HG03108 (cell line): ENCODE results near the gene CST7.
A peak's percentile ranks its signal among the peaks of the same experiment; 100 is the strongest.

Experiments
- ATAC-seq: cut with Tn5 transposase; IDR thresholded peaks from one replicate; pipeline ENCODE4 v1.9.1; 2021; ENCODE audit warnings: moderate library complexity; ENCODE audit not compliant: unreplicated experiment

Gene CST7

GRCh38 chr20:24984961-24985640, 36.0 kb downstream of the CST7 start:
- no peak for ATAC-seq

GRCh38 chr20:24985802-24986201, 36.7 kb downstream of the CST7 start:
- ATAC-seq: no peak

- ATAC-seq: no peak
These were observed 37.5 kb downstream of the CST7 start for GRCh38 chr20:24986436-24987015.

DNA sequence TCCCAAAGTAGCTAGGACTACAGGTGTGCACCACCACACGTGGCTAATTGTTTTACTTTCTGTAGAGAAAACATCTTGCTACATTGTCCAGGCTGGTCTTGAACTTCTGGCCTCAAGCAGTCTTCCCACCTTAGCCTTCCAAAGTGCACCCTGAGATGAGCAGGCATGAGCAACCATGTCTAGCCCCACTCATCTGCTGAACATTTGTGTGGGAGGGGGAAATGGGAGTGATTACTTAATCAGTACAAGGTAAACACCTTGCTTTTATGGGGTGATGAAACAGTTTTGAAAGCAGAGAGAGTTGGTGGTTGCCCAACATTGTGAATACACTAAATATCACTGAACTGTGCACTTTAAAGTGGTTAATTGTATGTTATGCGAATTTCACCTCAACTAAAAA, 38.2 kb downstream of the CST7 start:
- ATAC-seq: no peak

DNA sequence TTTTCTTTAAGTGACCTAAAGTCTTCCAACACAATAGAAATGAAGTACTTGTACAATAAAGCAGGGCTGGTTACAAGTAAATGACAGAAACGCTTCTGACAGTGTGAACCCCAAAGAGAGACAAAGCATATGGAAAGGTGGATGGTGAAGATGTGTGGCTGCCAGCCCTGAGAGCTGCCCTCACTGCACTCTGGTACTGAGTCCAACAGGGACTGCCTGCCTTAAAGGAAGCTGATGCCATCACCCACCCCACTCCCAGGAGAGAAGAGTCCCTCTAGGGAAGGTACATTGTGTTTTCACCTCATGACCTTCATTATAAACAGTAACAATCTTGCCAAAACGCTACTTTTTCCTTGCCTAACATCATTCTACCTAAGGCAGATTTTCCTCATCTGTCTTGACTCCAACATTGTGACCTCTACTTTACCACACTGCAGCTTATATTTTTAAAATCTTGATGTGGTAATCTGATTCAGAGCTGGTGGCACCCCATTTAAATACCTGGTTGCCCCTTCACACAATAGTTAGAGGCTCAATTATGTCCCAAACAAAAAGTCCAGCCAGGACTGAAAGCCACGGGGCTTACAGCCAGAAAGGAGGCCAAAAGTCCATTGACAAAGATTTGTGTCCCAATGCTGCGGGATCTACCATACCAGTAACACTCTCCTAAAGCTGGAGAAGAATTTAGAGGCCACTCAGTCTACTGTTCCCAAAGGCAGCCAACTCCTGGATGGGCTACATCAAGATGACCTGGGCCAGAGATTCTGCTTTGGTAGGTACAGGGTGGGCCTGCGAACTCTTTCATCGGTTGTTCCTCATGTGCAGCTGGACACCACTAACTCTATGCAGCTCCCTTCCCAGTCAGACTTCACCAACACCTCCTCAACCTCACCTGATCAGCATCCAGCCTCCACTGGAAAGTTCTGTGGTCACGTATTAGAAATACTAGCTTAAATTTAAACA, 39.1 kb downstream of the CST7 start:
- ATAC-seq: no peak

- ATAC-seq: no peak
These were observed 40.1 kb downstream of the CST7 start for GRCh38 chr20:24989162-24989561.

DNA sequence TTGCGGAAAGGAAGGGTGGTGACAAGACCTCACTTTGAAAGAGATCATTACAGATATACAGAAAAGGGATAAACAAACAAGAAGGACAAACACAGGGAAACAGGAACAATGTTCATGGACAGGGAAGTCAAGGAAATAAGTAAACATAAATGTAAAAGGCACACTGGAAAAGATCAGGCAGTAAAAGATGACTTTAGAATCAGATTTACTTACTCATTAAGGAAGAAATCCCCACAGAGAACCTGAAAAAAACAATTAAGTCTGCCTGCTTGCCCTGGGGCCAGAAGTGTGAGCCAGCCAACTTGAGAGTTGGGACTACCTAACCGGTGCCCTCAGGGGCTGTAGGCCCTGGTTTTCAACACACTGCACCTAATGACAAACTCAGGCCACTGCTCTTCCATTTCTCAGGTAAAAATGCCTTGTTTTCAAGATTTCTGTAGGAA, 41.8 kb downstream of the CST7 start:
- ATAC-seq: no peak

DNA sequence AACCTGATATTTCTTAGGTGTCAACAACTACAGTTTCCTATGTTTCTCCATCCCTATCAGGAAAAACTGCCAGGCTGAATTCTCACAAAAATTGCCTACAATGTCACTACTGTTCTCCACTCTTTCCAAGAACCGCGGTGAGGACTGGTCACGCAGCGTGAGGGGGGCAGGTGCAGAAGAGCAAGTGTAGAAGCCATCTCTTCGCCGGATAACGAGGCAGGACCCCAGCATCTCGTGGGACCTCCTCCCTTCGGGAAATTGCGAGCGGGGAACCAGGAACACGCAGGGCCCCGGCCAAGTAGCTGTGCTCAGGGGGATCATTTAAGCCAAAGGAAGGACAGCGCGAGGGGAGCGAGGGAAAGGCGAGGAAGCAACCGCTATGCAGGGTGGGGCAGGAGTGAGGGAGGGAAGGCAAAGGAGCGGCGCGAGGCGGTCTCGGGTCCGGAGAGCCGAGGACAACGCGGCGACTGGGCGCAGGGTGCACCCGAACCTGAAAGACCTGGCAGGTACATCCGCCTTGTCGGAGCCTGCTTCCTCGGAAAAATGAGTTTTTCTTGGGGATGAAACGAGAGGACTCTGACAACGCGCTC, 42.9 kb downstream of the CST7 start:
- ATAC-seq: peak; percentile 13

DNA sequence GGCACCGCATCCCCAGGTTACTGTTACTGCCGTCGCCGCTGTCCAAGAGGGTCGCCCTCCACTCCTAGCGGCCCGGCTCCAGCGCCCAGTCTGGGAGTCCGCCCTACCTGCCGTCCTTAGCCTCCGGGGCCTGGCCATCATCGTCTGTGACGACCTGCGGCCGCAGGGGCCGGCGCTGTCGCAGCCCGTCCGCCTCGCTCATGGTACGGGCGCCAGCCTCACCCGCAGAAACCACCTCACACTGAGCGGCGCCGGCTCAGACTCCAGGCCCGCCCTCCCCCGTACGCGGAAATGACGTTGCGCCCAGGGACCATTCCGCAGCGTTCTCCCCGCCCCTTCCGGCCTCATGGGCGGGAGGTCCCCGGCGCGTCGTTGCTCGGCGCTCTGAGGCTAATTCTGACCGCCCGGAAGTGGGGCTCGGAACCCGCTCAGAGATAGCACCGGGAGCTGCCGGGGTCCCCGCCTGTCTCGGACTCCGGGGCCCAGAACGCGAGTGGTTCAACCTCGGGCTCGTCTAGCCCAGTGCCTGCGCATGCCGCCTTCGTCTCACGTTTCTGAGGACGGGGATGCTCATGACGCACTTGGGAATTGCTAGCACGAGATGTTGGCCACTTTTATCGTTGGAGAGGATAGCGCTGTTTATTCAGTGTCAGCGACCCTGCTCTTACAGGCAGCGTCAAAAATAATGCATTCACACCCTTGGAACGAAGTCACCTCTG, 43.6 kb downstream of the CST7 start, which contains the start of gene APMAP:
TSS of gene APMAP (minus strand) at position 265 of the 719 bp plus-strand sequence. CDS start at position 202, 63 bp downstream.
- ATAC-seq: peak; percentile 95

DNA sequence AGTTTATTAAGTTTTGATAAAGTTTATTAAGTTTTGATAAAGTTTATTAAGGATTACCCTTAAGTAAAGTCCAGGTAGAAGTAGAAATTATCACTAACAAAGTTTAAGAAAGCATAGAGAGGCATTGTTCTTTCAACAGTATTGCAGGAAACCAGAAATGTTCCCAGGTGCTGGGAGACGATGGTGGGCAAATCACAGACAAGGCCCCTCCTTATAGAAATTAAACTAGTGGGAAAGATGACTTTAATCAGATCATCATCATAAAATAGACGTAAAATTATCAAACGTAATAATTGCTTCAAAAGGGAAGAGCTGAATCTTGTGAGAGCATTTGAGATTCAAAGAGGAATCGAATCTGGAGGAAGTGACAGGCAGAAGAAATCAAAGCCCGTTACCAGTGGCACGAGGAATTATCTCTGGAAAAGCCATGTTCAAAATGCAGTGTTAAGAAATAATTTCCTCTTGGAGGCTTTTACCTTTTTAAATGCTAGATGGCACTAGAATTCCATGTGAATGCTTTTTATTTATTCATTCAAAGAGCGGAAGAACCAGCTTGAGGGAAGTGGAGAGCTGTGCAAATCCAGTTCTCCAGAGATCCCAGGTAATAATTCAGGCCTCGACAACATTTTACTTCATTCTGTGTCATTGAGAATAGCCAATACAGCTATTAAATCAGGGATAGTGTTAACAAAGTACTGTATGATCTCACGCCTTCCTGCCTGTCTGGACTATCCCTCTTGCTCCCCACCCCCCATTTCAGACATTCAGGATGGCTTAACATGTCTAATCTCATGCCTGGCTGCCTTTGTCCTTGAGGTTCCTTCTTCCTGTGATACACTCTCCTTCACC, 44.5 kb downstream of the CST7 start:
- ATAC-seq: no peak

DNA sequence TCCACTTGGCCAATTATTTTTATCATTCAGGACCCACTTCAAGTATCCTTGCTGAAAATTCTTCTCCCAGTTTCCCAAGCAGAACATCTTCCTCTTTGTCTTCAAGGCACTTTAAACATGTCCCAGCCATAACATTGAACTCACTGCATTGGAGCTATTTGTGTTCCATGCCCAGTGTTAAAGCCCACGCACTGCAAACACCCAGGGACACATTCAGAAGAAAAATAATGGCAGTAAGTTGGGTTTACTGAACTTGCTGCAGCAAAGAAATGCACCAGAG, 45.1 kb downstream of the CST7 start:
- no peak for ATAC-seq

DNA sequence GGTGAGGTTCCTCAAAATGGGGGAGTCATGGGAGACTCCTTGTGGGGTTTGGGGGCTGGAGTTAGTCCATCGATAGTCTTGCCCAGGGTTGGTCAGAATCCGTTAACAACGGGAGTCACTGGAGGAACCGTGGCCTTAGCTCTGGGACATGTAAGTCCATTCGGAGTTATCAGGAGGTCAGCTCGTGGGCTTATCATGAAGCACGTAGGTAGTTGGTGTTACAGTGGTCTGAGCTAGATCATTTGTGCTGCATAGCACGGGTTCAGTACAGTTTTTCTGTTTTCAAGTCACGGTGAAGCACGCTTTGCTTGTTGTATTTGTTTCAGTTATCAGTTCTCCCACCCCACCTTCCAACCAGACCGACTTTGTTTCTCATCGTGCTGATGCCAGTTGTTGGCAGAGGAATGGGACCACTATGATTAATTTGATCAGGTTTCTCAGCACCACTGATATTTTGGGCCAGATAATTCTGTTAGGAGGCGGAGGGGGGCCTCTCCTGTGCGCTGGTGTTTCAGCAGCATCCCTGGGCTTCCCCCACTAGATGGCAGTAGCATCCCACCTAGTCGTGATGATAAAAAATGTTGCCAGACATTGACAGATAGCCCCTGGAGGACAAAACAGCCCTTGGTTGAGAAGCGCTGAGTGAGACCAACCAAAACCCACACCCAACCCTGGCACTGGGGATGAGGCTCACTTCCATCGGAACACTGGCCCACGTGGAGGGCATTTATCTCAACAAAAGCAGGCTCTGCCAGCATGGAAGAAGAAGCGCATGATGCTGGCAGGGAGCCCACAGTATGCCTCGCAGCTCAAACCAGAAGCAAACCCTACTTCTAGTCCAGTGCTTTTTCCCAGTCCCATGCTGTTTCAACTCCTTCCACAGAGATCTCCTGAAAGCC, 45.6 kb downstream of the CST7 start:
- no peak for ATAC-seq

- no peak for ATAC-seq
These were observed 46.8 kb downstream of the CST7 start for GRCh38 chr20:24995741-24996448.

GRCh38 chr20:24996449-24997377, 47.6 kb downstream of the CST7 start:
- no peak for ATAC-seq

GRCh38 chr20:24998121-24998520, 49.1 kb downstream of the CST7 start:
- no peak for ATAC-seq

DNA sequence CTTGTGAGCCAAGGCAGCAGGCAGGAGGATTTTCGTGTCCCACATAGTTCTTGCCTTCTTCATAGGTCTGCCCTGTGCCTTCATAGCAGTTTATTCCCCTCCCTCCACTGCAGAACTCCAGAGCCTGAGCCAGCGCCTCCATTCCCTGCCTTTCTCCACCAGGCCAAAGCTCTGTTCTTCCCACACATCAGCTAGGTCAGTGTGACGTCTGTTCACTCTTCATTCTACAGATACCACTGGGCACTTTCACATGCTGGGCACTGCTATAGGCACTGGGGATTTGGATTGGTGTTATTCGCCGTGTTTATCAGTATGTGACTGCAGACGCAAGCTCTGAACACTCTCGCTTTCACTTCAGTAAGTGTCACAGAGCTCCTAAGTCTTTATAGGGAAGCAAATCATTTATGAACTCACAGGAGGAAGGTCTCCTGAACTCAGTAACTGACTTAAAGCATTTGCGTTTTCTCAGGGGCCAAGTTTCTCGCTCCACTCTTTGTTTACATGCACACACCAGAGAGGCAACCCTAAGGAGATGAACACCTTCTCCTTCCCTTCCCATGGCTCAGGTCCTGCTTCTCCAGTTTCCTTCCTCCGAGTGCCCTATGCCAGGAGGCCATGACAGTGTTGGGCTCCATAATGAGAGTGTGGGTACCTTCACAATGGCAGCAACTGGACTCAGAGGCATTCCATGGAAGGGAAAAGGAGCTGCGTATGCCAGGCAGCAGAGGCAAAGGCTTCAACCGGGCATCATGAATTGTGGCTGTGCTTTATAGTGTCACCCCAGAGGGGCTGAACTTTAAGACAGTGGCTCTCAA, 49.8 kb downstream of the CST7 start:
- no peak for ATAC-seq
